ENCODE data around the gene LRRC7. TPM values are rescaled to one million over a fixed set of nuclear protein-coding genes. Genes with fewer than 3 reads are reported as not detected.

The LRRC7 gene
- 0.29 and 0.54 TPM in 2 replicates for total RNA-seq

DNA sequence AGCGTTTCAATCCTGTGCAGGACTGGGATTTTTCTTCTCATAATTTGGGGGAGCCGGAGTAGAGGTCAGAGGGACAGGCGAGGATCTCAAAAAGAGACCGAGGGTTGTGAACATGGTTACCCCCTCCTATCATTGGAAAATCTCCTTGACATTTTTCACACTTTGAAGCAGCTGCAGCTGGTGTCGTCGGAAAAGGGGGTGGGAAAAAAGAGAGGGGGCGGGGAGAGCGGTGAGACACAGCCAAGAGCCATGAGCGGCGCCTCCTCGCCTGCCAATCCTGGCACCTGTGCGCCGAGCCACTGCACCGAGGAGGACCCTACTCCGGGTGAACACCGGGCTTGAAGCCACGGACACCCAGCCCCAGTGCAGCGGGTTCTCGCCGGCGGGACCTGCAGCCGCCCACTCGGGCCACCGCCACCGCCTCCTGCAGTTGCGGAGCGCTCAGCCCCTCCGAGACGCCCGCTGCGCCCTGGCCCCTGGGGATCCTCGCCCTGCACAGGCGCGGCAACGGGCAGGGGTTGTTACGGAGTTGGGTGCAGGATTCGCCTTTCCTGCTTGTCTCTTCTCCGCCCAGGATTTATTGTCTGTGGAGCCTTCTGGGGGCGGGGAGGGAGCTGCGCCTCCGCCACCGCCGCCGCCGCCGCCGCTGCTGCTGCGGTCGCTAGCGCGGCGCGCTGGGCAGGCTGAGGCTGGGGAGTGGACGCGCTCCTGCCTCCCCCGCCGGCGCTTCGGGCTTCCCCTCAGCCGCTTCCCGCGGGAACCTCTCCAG is at the start of gene LRRC7:
LRRC7 (plus strand) TSS at position 271 of the 769 bp plus-strand sequence. CDS start 718 bp downstream, outside the sequence.
- intact Hi-C loops (cut with micrococcal nuclease) = loop anchor here (10.0 kb wide), 1 partner anchor 1073 kb away; the partner anchor contains the start of gene DEPDC1

DNA sequence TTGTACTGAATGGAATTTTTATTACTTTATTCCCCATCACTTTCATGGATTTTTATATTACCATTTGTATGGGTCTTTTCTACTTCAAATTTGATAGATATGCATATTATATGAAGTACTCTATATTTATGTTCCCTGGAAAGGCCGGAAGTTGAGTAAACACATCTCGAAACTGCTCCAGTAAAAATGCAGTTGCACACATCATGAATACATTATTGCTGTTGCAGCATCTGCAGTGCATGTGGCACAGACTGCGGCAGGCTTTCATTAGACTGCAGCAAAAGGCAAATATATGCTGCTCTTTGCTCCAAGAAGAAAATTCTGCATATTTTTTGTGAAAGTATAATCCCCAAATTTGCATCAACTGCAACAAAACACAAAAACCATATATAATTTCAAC is 48.7 kb upstream of the LRRC7 start:
- intact Hi-C loops (cut with micrococcal nuclease) = no loop called here

DNA sequence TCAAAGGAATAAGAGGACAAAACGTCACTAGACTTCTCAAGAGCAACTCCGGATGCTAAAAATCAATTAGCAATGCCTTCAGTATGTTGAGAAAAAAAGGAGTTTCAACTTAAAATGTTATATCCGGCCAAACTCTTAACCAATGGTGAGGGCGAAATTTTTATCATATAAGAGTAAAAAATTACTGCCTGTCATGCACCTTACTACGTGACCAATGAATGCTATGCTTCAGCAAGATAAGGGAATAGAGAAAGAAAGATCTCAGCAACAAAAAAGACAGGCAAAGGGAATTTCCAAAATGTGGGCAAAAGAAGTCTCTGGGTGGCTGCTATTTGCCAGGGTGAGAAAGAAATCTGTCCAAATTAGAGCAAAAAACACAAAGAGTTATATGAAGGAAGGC is 47.4 kb upstream of the LRRC7 start:
- intact Hi-C loops (cut with micrococcal nuclease) = no loop called here

DNA sequence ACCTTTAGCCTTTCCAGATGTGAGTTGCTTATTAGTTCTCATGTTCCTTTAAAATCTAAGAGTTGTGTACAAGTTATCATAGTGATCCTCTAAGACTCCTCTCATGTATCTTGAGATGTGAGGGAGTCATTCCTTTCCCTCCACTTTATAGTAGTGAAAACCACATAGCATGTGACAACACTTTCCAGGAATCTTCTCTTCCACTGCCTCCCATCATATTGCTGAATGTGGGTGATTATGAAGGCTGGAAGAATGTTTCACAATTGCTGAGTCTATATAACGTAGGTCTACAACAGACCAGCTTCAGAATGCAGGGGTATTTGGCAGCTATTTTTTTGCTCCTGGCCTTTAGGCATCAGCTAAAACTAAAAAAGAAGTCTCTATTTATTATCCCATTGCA is 44.7 kb upstream of the LRRC7 start:
- intact Hi-C loops (cut with micrococcal nuclease) = no loop called here

DNA sequence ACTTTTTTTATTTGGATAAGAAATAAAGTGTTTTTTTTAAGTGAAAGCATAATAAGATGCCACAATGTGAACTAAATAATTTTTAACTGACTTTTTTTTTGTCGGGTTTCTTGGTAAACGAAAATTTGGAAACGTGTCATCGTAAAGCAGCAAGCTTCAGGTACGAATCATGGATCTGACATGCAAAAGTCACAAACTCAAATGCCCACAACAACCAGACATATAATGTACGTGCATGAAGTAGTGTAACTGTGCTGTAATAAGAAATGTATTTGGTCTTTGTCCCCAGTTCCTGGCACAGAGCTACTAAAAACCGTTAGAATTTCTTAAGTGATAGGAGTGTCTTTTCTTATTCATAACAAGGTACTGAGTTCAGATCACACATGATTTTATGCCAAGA is 44.3 kb upstream of the LRRC7 start:
- intact Hi-C loops (cut with micrococcal nuclease) = no loop called here

- intact Hi-C loops (cut with micrococcal nuclease) = no loop called here
Measured at GRCh38 chr1:69524015-69524414, 43.7 kb upstream of the LRRC7 start.

DNA sequence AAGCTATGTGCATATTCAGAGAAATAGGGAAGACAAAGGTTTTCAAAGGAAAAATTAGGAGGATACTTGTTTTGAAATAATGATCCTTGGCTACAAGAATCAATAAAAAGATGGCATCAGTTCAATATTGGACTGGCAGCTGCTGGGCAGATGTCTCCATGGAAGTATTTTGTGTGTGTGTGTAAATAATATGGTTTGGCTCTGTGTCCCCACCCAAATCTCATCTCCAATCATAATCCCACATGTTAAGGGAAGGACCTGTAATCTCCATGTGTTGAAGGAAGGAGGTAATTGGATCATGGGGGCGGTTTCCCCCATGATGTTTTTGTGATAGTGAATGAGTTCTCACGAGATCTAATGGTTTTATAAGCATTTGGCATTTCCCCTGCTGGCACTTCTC is 40.4 kb upstream of the LRRC7 start:
- intact Hi-C loops (cut with micrococcal nuclease) = no loop called here

GRCh38 chr1:69528376-69528775 is 39.3 kb upstream of the LRRC7 start:
- intact Hi-C loops (cut with micrococcal nuclease) = no loop called here

- intact Hi-C loops (cut with micrococcal nuclease) = no loop called here
Measured at GRCh38 chr1:69533343-69533742, 34.4 kb upstream of the LRRC7 start.

- intact Hi-C loops (cut with micrococcal nuclease) = no loop called here
Measured at GRCh38 chr1:69534829-69535228, 32.9 kb upstream of the LRRC7 start.

GRCh38 chr1:69535490-69535889 is 32.2 kb upstream of the LRRC7 start:
- intact Hi-C loops (cut with micrococcal nuclease) = no loop called here

GRCh38 chr1:69540052-69540451 is 27.7 kb upstream of the LRRC7 start:
- intact Hi-C loops (cut with micrococcal nuclease) = no loop called here

GRCh38 chr1:69551476-69552324 is 16.0 kb upstream of the LRRC7 start:
- intact Hi-C loops (cut with micrococcal nuclease) = no loop called here

DNA sequence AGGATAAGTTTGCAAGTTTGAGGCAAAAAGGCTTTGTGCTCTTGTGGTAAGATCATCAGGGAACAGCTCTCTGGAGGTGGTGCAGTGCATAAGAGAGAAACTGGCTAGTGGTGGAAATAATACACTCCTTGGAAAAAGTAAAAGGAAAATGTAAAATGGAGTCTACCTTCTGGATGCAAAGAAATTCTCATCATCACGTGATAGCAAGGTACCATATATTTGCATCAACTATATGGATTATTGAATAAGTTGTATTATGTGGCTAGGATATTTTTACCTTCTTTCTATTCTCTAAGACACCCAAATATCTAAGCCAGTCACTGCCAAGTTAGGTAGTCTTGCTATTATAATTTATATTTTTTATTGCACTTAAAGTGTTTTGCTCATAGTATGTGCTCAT is 14.0 kb upstream of the LRRC7 start:
- intact Hi-C loops (cut with micrococcal nuclease) = no loop called here

DNA sequence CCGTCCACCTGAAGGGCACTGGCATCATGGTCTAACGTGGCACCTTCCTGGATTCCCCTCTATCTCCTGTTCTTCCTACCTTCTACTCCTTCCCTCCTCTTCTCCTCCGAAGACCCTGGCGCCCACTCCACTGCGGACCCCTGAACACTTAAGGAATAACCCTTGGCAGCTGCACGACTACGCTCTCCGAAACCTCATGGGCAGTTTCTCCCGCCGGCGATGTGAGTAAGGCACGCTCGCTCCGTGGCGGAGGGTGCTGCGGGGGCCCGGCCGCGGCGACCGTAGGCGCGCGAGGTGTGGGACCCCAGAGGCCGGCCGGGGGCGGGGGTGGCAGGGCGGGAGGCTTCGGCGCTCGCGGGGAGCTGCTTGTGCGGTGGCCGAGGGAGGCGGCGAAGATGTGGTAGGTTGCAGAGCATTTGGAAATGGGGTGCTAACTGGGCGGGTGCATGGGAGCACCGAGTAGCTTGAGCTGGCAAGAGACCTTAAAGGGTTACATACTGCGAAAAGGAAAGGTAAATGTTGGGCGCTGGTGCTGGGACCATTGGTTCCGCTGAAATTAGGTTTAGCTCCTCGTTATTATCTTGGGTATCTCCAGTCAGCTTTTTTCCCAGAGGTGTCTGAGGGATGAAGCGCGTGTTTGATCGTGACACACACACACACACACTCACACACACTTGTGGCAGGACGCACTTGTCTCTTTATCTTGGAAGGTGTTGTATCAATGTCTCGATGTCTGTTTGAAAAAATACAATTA is 876 bp downstream of the LRRC7 start:
- intact Hi-C loops (cut with micrococcal nuclease) = loop anchor here (10.0 kb wide), 1 partner anchor 1074 kb away; the partner anchor contains the start of gene DEPDC1

DNA sequence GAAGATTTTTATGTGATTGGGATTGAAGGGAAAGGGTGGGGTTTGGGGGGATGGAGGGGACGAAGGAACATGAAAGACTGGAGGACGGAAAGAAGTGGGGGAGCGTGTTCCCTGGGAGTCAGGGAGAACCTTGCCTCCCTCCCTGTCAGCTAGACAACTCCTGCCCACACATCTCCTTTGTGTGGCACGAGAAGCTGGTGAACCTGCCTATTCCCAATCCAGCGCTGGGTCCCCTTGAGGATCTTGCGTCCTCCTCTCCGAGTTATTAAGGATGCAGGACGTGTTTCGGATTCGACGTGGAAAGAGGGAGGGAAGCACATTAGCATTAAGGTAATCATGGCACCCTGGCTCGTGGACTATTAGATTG is 1.4 kb downstream of the LRRC7 start:
- intact Hi-C loops (cut with micrococcal nuclease) = loop anchor here (10.0 kb wide), 1 partner anchor 1074 kb away; the partner anchor contains the start of gene DEPDC1

DNA sequence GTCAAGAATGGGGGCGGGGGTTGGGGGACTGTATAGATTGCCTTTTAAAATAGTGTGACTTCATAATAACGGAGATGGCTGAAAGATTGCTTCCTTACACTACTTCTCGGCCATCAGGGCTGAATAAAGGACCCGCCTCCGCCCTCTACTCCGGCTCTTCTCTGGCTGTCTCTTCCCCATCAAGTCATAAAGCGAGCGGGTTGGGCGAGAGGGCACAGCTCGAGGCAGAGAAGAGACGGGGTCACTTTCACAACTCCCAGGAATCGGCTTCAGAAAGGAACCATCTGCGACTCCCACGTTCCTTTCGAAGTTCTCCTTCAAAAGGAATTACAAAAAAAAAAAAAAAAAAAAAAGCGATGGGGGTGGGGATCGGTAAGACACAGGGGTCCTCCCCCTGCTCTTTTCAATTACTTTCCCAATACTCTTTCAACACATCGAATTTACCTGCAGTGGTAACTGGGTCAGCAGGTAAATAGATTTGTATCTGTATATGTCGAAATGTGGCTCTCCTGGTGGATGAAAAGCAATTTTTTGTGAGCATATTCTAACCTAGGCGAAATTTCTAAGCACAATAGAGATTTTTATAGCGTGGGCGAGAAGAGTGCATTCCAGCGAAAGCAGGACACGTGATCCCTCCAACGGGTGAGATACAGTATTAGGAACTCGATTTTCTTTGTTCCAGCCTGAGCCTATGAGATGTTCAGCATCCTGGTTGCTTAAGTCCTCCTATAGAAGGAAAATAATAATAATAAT is 2.0 kb downstream of the LRRC7 start:
- intact Hi-C loops (cut with micrococcal nuclease) = loop anchor here (10.0 kb wide), 1 partner anchor 1075 kb away; the partner anchor contains the start of gene DEPDC1

DNA sequence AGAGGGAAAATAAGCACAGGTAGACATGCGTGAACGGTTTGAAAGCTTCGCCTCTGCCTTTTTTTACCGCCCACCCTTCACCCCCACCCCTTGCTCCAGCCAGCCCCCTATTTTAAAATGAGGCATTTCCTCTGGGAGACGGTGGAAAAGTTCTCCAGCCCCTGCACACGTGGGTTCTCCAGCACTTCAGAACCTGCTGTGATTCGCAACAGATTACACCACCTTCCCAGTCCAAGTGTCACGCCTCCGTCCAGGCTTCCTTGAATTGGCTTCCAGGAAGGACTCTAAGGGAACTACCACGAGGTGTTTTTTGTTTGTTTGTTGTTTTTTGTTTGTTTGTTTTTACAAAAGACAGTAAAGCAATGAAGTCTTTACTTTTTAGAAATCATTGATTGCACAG is 2.6 kb downstream of the LRRC7 start:
- intact Hi-C loops (cut with micrococcal nuclease) = no loop called here

GRCh38 chr1:69572921-69573320 is 5.2 kb downstream of the LRRC7 start:
- intact Hi-C loops (cut with micrococcal nuclease) = no loop called here

- intact Hi-C loops (cut with micrococcal nuclease) = no loop called here
Measured at GRCh38 chr1:69573911-69574310, 6.2 kb downstream of the LRRC7 start.

GRCh38 chr1:69585666-69586065 is 17.9 kb downstream of the LRRC7 start:
- intact Hi-C loops (cut with micrococcal nuclease) = no loop called here

All from T-helper 1 cell treated with Interleukin-12 subunit alpha and Interleukin-12 subunit beta and Interleukin-4 antibody, amounts not matched to agents 30 ng/mL and 1 ng/mL, for 36 hours (primary cell).